GM12865 (cell line): ENCODE measurements around the gene PPM1D.
"Not testable (repeated sequence)": the region's sequence is repeated elsewhere in the genome, so short reads cannot be mapped to it uniquely, and the experiment has no call there.

ENCODE experiments used
- DNase-seq: peaks from one replicate; pipeline ENCODE4 v3.0.0; 2010; ENCODE audit warnings: low read depth
- H3K4me3 ChIP-seq: 2 replicates; pipeline ENCODE4 v1.5.1; 2011; ENCODE audit warnings: mild to moderate bottlenecking, low read depth, low read length, control low read depth
- TF ChIP-seq, protein P1 (sequence below): IDR thresholded peaks from 2 replicates; pipeline ENCODE4 v1.5.1; 2011; ENCODE audit warnings: low read length, control low read depth, low read depth, inconsistent platforms; ENCODE audit not compliant: insufficient read depth; ENCODE audit errors: missing control alignments

PPM1D gene

DNA sequence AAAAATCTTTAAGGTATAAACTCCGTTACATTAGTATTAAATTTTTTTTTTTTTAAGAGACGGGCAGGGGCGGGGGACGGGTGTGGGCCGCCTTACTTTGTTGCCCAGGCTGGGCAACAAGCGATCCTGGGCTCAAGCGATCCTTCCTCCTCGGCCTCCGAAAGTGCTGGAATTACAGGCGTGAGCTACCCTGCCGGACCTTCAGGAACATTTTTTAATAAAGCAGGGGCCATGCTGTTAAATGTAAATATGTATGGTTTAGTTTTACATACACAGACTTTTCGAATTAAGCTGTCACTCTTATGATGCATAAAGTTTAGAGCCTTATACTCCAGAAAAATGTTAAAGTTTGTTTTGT, 2.4 kb downstream of the PPM1D start:
- TF ChIP-seq, protein P1, sequence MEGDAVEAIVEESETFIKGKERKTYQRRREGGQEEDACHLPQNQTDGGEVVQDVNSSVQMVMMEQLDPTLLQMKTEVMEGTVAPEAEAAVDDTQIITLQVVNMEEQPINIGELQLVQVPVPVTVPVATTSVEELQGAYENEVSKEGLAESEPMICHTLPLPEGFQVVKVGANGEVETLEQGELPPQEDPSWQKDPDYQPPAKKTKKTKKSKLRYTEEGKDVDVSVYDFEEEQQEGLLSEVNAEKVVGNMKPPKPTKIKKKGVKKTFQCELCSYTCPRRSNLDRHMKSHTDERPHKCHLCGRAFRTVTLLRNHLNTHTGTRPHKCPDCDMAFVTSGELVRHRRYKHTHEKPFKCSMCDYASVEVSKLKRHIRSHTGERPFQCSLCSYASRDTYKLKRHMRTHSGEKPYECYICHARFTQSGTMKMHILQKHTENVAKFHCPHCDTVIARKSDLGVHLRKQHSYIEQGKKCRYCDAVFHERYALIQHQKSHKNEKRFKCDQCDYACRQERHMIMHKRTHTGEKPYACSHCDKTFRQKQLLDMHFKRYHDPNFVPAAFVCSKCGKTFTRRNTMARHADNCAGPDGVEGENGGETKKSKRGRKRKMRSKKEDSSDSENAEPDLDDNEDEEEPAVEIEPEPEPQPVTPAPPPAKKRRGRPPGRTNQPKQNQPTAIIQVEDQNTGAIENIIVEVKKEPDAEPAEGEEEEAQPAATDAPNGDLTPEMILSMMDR: no peak
- H3K4me3 ChIP-seq: peak overlapping the region; percentile 81
- no peak for DNase-seq

DNA sequence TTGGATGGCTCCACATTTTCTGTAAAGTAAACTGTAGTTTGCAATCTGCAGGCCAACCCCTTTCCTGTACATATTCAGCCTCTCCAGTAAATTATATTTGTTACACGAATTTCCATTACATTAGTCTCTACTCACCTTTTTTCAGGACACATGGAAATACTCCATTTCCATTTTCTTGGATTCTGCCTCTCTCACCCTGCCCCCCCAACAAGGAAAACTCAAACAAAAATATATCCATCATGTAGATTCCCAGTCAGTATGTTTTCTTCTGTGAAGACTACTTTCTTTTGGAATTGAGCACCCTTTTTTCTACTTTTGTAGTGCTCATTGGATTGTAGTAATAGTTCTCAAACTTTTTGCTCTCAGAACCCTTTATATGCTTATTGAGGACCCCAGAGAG, 2.9 kb downstream of the PPM1D start:
- no peak for DNase-seq
- TF ChIP-seq, protein P1: no peak
- peak overlapping the region; percentile 81 for H3K4me3 ChIP-seq

DNA sequence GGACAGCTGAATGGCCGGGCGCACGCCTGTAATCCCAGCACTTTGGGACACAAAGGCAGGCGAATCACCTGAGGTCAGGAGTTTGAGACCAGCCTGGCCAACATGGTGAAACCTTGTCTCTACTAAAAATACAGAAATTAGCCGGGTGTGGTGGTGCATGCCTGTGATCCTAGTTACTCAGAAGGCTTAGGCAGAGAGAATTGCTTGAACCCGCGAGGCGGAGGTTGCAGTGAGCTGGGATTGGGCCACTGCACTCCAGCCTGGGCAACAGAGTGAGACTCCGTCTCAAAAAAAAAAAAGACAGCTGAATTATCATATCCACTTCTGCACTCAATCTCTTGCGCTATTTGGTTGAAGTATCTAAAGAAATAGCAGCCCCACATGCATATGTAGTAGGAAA, 3.5 kb downstream of the PPM1D start:
- not testable (repeated sequence) for DNase-seq, H3K4me3 ChIP-seq

DNA sequence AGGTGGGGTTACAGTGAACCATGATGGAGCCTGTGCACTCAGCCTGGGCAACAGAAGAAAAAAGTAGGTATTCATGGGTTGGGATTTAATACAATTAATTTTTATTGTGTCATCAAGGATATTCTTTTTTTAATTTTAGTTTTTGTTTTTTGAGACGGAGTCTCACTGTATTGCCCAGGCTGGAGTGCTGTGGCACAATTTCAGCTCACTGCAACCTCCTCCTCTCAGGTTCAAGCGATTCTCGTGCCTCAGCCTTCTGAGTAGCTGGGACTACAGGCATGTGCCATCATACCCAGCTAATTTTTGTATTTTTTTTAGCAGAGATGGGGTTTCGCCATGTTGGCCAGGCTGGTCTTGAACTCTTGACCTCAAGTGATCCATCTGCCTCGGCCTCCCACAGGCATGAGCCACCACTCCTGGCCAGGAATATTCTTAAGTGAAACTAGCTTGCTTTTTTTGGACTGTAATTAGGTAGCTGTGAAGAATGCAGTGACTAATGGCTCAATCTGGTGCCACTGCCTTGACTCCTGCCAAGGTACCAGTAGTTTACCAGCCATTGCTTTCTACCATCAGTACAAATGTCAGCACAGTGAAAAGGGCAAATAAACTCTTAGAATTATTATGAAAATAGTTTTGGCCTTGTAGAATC, 4.8 kb downstream of the PPM1D start:
- H3K4me3 ChIP-seq: no peak overlapping the region
- DNase-seq: no peak
- TF ChIP-seq, protein P1: no peak

DNA sequence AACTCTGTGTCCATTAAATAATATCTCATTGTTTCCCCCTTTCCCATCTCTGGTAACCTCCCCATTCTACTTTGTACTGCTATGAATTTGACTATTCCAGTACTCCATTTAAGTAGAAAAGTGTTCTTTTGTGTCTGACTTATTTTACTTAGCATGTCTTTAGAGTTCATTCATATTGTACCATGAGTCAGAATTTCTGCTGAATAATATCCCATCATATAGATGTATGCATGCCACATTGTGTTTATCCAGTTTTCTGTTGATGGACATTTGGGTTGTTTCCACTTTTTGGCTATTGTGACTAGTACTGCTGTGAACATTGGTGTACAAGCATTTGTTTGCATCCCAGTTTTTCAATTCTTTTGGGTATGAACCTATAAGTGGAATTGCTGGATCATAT, 6.0 kb downstream of the PPM1D start:
- DNase-seq: no peak

DNA sequence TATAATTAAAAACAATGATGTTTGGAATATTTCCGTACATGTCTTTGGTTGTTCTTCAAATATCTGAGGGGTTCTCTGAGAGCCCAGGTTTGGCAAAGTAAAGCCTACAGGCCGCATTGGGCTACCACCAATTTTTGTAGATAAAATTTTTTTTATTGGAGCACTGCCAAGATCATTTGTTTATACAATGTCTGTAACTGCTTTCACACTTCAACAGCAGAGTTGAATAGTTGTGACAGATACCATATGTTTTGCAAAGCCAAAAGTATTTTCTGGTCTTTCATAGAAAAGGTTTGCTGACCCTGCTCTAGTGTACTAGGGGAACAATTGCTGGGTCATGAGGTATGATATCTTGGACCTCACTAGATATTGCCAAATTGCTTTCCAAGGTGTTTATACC, 10.5 kb downstream of the PPM1D start:
- TF ChIP-seq, protein P1: no peak
- H3K4me3 ChIP-seq: no peak overlapping the region
- no peak for DNase-seq

More for the DNA sequence above, 6.0 kb downstream of the PPM1D start:
- TF ChIP-seq, protein P1: no peak
- H3K4me3 ChIP-seq: no peak overlapping the region

DNA sequence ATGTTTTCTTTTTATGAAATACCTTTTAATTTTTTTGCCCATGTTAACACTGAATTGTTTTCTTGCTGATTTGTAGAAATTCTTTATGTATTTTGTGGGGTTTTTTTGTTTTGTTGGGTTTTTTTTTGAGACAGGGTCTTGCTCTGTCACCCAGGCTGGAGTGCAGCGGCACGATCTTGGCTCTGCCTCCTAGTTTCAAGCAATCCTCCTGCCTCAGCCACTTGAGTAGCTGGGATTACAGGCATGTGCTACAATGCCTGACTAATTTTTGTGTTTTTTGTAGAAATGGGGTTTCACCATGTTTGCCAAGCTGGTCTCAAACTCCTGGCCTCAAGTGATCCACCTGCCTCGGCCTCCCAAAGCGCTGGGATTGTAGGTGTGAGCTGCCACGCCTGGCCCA, 11.3 kb downstream of the PPM1D start:
- not testable (repeated sequence) for DNase-seq, H3K4me3 ChIP-seq

DNA sequence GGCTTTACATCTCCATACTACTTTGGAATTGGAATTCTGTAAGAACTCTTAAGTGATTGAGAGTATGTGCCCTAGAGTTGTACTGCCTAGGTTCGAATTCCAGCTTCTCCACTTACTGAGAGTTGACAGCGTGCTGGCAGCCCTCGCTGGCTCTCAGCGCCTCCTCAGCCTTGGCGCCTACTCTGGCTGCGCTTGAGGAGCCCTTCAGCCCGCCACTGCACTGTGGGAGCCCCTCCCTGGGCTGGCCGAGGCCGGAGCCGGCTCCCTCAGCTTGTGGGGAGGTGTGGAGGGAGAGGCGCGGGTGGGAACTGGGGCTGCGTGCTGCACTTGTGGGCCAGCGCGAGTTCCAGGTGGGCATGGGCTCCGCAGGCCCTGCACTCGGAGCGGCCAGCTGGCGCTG, 13.3 kb downstream of the PPM1D start:
- no peak overlapping the region for H3K4me3 ChIP-seq
- TF ChIP-seq, protein P1: no peak
- DNase-seq: no peak

DNA sequence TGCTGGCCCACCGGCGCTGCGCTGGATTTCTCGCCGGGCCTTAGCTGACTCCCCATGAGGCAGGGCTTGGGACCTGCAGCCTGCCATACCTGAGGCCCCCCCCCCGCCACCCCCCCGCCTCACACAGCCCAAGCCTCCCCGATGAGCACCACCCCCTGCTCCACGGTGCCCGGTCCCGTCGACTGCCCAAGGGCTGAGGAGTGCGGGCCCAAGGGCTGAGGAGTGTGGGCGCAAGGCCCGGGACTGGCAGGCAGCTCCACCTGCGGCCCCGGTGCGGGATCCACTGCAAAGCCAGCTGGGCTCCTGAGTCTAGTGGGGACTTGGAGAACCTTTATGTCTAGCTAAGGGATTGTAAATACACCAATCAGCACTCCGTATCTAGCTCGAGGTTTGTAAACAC, 13.8 kb downstream of the PPM1D start:
- not testable (repeated sequence) for H3K4me3 ChIP-seq, DNase-seq

DNA sequence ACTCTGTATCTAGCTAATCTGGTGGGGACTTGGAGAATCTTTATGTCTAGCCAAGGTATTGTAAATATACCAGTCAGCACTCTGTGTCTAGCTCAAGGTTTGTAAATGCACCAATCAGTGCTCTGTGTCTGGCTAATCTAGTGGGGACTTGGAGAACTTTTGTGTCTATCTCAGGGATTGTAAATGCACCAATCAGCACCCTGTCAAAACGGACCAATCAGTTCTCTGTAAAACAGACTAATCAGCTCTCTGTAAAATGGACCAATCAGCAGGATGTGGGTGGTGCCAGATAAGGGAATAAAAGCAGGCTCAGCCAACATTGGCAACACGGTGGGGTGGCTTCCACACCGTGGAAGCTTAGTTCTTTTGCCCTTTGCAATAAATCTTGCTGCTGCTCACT, 14.3 kb downstream of the PPM1D start:
- DNase-seq, H3K4me3 ChIP-seq: not testable (repeated sequence)
